ENCODE measurements around the gene PSMB8.

The PSMB8 gene

GRCh38 chr6:32855467-32856174, 11.8 kb upstream of the PSMB8 start:
- DNase-seq = no peak

- DNase-seq = peak in 3 of 5 experiments; percentile 47 to 75 (median 57)
Measured at GRCh38 chr6:32854376-32855178, 10.7 kb upstream of the PSMB8 start.

GRCh38 chr6:32853541-32854375, 9.9 kb upstream of the PSMB8 start, which contains the start of the genes PSMB9 and TAP1:
Gene PSMB9, plus strand, starts transcription at chr6:32854192. Its CDS starts 38 bp downstream, at chr6:32854230.
Gene TAP1, minus strand, starts transcription at chr6:32853704. Its CDS starts 68 bp downstream, at chr6:32853636.
- peak; percentile 84 to 96 (median 93) for DNase-seq

- peak in 3 of 5 experiments; percentile 49 to 54 (median 53) for DNase-seq
Measured at GRCh38 chr6:32852844-32853540, 9.1 kb upstream of the PSMB8 start.

GRCh38 chr6:32852018-32852843, 8.4 kb upstream of the PSMB8 start:
- DNase-seq = no peak

GRCh38 chr6:32851025-32851424, 7.2 kb upstream of the PSMB8 start:
- DNase-seq = no peak

GRCh38 chr6:32849126-32849525, 5.3 kb upstream of the PSMB8 start:
- DNase-seq = peak in 1 of 5 experiments; percentile 66

GRCh38 chr6:32847795-32848194, 3.9 kb upstream of the PSMB8 start:
- DNase-seq = no peak

- DNase-seq = no peak
Measured at GRCh38 chr6:32847004-32847403, 3.2 kb upstream of the PSMB8 start.

GRCh38 chr6:32845384-32845884, 1.6 kb upstream of the PSMB8 start:
- peak in 3 of 5 experiments; percentile 36 to 77 (median 51) for DNase-seq

- peak in 1 of 5 experiments; percentile 61 for DNase-seq
Measured at GRCh38 chr6:32844839-32845383, 1.1 kb upstream of the PSMB8 start.

GRCh38 chr6:32843331-32843978, 392 bp downstream of the PSMB8 start:
- no peak for DNase-seq

- no peak for DNase-seq
Measured at GRCh38 chr6:32842690-32843089, 1.2 kb downstream of the PSMB8 start.

- DNase-seq = no peak
Measured at GRCh38 chr6:32842021-32842650, 1.7 kb downstream of the PSMB8 start.

GRCh38 chr6:32840604-32841246, 3.1 kb downstream of the PSMB8 start:
- DNase-seq = peak in 1 of 5 experiments; percentile 86

GRCh38 chr6:32839356-32839755, 4.5 kb downstream of the PSMB8 start:
- no peak for DNase-seq

GRCh38 chr6:32838114-32838958, 5.5 kb downstream of the PSMB8 start, which contains the start of gene TAP2:
Gene TAP2, minus strand, starts transcription at chr6:32838739. Its CDS starts 506 bp downstream, at chr6:32838233.
- peak; percentile 93 to 98 (median 97) for DNase-seq

GRCh38 chr6:32837651-32838113, 6.2 kb downstream of the PSMB8 start:
- DNase-seq = no peak
